ENCODE results near the gene SLIT3. TPM values are rescaled to one million over a fixed set of nuclear protein-coding genes. Genes with fewer than 3 reads are reported as not detected.

SLIT3 gene
- total and polyA plus RNA-seq, 2 experiments from 2014 or later = 0.59 to 0.71 TPM

GRCh38 chr5:168721002-168721753 is 579.8 kb downstream of the SLIT3 start:
- TF ChIP-seq NANOG (IDR thresholded peaks at IDR 0.05; ENCODE audit: borderline replicate concordance) (no peak), STAT1 (IDR thresholded peaks at IDR 0.05; ENCODE audit: unreplicated experiment) (no peak), CREB1 (CRISPR knock-in tag; IDR thresholded peaks at IDR 0.05; ENCODE audit: low read depth) (no peak), REST (IDR thresholded peaks at IDR 0.05; ENCODE audit: unreplicated experiment) (no peak), EZH2phosphoT487 (IDR thresholded peaks at IDR 0.05; ENCODE audit: unreplicated experiment) (no peak), ZNF114 (CRISPR knock-in tag; IDR thresholded peaks at IDR 0.05) (no peak), ETS1 (IDR thresholded peaks at IDR 0.05) (no peak), ZNF462 (CRISPR knock-in tag; IDR thresholded peaks at IDR 0.05) (no peak), POLR2AphosphoS5 (IDR thresholded peaks at IDR 0.05; ENCODE audit: low read depth) (no peak), JUNB (IDR thresholded peaks at IDR 0.05; ENCODE audit: unreplicated experiment) (no peak), ZNF331 (CRISPR knock-in tag; IDR thresholded peaks at IDR 0.05; ENCODE audit: low read depth) (no peak), CTCF (conservative IDR thresholded peaks at IDR 0.05; ENCODE audit: low read depth in 2 of 2) (no peak), EZH2 (IDR thresholded peaks at IDR 0.05; ENCODE audit: low read depth, unreplicated experiment) (no peak)
- H3F3A ChIP-seq (replicated peaks; ENCODE audit: low read depth) = no peaks in the 10 kb centered on the region
- H2AFZ ChIP-seq = no peak overlapping the region
- H3K4me3 Mint-ChIP-seq = no peak overlapping the region
- peaks cover 4% of the 10 kb centered on the region for H3K27me3 Mint-ChIP-seq (ENCODE audit: insufficient read depth, low read depth, poor library complexity)
- H3K4me1 Mint-ChIP-seq = peaks cover 20% of the 10 kb centered on the region
- peaks cover 3% of the 10 kb centered on the region; the same call in 1 of the 3 replicates for H3K9me3 Mint-ChIP-seq
- DNase-seq (ENCODE audit: low spot score) (no peak), ATAC-seq (peak; percentile 75)
- no peak overlapping the region for H3K27ac ChIP-seq (ENCODE audit: low read depth)
- H3K4me2 ChIP-seq = no peak overlapping the region
- H3K79me2 ChIP-seq (replicated peaks; ENCODE audit: insufficient read depth) = no peaks in the 10 kb centered on the region
- H3K27me3 ChIP-seq (ENCODE audit: insufficient read depth) = no peaks in the 10 kb centered on the region
- no peaks in the 10 kb centered on the region for H3K36me3 Mint-ChIP-seq (ENCODE audit: low read depth)
- 0 out of 2 replicates have a peak, but pooled peaks cover 8% of the 10 kb centered on the region for H3K9me2 ChIP-seq (ENCODE audit: insufficient read depth)
- no peak overlapping the region for H3K27ac Mint-ChIP-seq
- no peaks in the 10 kb centered on the region; the same call in 1 of the 2 replicates for H3K4me1 ChIP-seq (ENCODE audit: insufficient read depth)
- no peak overlapping the region for H3K4me3 ChIP-seq
- H4K20me1 ChIP-seq (replicated peaks; ENCODE audit: insufficient read depth) = no peaks in the 10 kb centered on the region; the same call in 1 of the 2 replicates
- H3K36me3 ChIP-seq (ENCODE audit: insufficient read depth) = no peaks in the 10 kb centered on the region

Data from GM23338 (cell line).